ENCODE data around the gene OTOF. TPM values are rescaled to one million over a fixed set of nuclear protein-coding genes. Genes with fewer than 3 reads are reported as not detected.

Gene OTOF
- total RNA-seq, 1 donor from 2014 or later = not detected

DNA sequence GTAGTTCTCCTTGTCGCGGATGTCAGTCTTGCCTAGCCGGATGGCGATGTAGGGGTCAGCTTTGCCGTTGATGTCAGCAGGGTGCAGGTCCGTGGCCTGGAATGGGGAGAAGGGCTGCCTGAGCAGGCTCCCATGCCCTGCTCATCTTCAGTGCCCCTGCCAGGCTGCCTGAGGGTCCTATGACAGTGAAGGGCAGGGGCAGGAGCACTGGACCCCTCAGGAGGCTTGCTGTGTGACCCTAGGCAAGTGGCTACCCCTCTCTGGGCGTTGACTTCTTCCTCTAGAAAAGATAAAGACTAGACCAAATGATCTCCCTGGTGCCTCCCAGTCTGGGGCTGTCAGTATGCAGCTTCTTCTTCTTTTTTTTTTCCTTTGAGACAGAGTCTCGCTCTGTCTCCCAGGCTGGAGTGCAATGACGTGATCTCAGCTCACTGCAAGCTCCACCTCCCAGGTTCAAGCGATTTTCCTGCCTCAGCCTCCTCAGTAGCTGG lies 11.9 kb downstream of the OTOF start:
- no peaks in the 10 kb centered on the region for H3K27me3 Mint-ChIP-seq
- no peak overlapping the region for H3K4me3 Mint-ChIP-seq
- TF ChIP-seq, protein P1, sequence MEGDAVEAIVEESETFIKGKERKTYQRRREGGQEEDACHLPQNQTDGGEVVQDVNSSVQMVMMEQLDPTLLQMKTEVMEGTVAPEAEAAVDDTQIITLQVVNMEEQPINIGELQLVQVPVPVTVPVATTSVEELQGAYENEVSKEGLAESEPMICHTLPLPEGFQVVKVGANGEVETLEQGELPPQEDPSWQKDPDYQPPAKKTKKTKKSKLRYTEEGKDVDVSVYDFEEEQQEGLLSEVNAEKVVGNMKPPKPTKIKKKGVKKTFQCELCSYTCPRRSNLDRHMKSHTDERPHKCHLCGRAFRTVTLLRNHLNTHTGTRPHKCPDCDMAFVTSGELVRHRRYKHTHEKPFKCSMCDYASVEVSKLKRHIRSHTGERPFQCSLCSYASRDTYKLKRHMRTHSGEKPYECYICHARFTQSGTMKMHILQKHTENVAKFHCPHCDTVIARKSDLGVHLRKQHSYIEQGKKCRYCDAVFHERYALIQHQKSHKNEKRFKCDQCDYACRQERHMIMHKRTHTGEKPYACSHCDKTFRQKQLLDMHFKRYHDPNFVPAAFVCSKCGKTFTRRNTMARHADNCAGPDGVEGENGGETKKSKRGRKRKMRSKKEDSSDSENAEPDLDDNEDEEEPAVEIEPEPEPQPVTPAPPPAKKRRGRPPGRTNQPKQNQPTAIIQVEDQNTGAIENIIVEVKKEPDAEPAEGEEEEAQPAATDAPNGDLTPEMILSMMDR (IDR thresholded peaks at IDR 0.05) = no peak
- H3K36me3 Mint-ChIP-seq (ENCODE audit: low read depth) = no peaks in the 10 kb centered on the region
- intact Hi-C loops (cut with micrococcal nuclease) = no loop called here
- ChIA-PET POLR2A (no interaction called here), CTCF (no interaction called here)
- no peaks in the 10 kb centered on the region for H3K4me1 Mint-ChIP-seq
- DNase-seq (no peak), ATAC-seq (ENCODE audit: low read depth) (no peak)
- H3K9me3 Mint-ChIP-seq = peaks cover 16% of the 10 kb centered on the region
- no peak overlapping the region for H3K27ac Mint-ChIP-seq

DNA sequence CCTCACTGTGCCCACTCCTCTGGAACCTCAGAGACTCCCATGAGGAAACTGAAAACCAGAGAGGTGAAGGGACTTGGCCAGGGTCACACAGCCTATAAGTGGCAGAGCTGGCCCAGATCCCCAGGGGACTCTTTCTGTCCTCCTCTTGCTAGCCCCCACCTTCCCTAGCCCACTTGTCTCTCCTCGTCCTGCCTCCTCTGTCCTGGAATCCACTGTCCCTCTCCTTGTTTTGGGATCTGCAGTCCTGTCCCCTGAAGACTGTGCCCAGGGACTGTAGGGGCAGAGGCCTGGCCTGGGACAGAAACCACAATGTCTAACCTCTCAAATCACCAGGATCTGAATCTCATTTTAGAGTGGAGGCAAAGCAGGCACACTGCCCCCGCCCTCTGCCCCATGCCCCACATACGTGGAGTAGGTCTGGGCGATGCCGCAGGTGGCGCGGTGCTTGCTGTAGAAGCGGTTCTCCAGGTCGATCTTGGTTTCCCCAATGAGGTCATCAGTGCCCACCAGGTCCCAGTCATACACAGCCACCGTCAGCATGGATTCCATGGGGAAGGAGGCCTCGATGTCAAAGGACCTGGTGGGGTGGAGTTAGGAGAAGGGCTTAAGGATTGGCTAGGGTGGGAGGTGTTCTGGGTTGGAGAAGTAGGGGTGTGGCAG lies 12.5 kb downstream of the OTOF start:
- H3K9me3 Mint-ChIP-seq = peaks cover 16% of the 10 kb centered on the region
- intact Hi-C loops (cut with micrococcal nuclease) = no loop called here
- DNase-seq (no peak), ATAC-seq (ENCODE audit: low read depth) (no peak)
- no peaks in the 10 kb centered on the region for H3K27me3 Mint-ChIP-seq
- H3K36me3 Mint-ChIP-seq (ENCODE audit: low read depth) = no peaks in the 10 kb centered on the region
- no peaks in the 10 kb centered on the region for H3K4me1 Mint-ChIP-seq
- TF ChIP-seq, protein P1 (IDR thresholded peaks at IDR 0.05) = no peak
- no peak overlapping the region for H3K27ac Mint-ChIP-seq
- H3K4me3 Mint-ChIP-seq = no peak overlapping the region
- ChIA-PET CTCF (no interaction called here), POLR2A (no interaction called here)

DNA sequence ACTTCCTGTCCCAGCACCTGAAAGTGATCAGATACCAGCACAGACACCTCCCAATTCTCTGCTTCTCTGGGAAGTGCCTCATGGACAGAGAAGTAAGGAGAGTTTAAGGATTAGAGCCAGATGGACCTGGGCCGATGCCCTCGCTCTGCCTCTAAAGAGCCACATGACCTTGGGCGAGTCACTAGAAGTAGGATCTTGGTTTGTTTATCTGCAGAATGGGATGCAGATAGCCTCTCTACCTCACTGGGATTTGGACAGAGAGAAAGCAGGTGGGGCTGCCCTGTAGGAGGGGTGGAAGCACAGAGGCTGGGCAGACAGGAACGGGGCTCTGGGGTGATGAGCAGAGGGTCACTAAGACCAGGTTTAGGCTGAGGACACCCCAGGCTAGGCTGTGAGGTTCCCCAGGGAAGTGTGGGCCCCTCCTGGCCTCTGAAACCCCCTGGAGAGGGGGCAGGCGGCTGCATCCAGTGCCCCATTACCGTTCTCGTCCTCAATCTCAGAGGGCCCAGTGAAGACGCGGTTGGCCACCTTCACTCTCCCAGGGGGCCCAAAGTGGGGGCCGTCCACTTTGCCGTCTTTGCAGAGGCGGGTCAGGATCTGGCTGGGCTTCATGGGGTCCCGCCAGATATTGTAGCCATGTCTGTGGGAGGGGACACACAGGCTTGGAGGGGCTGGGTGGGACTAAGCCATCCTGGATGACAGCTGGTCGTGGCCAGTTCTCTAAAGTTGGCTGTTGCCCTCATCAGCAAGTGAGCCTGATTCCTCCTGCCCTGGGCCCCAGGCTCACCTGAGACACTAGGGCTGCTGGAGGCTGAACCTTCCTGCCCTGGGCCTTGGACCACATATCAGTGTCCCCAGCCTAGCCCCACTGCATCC lies 13.3 kb downstream of the OTOF start:
- TF ChIP-seq, protein P1 (IDR thresholded peaks at IDR 0.05) = no peak
- POLR2A ChIA-PET = no interaction called here
- H3K27me3 Mint-ChIP-seq = no peaks in the 10 kb centered on the region
- no peaks in the 10 kb centered on the region for H3K36me3 Mint-ChIP-seq (ENCODE audit: low read depth)
- H3K9me3 Mint-ChIP-seq = peaks cover 11% of the 10 kb centered on the region
- H3K4me3 Mint-ChIP-seq = no peak overlapping the region
- no peak for DNase-seq
- H3K4me1 Mint-ChIP-seq = no peaks in the 10 kb centered on the region
- intact Hi-C loops (cut with micrococcal nuclease) = no loop called here
- CTCF ChIA-PET = no interaction called here
- no peak overlapping the region for H3K27ac Mint-ChIP-seq
- ATAC-seq (ENCODE audit: low read depth) = no peak

DNA sequence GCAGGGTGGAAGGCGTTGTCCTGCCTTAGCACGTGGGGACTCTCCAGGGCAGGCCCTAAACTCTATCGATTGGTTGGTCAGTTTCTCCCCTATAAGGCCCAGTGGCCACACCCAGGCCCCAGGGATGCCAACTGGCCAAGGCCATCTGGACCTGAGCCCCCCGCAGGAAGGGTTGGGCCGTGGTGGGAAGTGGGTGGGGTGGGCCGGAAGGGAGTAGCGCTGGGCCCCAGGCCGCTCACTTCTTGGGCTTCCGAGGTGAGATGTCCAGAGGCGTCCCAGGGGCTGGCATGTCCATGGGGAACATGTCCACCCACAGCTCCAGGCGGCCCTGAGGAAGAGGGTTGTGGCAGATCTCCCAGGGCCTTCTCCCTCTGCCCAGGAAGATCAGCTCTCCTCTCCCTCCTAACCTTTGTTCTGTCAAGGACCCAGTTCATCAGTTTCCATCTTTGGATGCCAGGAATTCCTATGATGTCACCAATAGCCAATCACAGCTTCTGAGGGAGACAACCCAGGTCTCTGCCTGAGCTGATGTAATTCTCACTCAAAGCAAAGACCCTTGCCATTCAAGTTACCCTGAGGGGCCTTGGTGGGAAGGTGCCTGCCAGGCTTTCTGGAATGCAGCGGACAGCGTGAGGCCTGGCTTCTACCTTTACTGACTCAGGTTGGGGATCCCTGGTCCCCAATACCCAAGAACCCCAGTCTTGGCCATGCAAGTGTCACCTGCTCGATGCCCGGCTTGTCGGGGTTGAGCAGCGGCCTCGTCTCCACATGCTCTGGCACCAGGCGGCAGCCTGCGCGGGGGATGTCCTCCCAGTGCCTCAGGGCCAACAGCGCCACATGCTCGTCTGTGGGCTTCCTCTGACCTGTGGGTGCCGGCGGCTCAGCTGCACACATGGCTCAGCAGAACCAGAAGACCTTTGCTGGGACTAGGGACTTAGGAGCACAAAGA lies 14.4 kb downstream of the OTOF start:
- TF ChIP-seq, protein P1 (IDR thresholded peaks at IDR 0.05) = no peak
- ATAC-seq (ENCODE audit: low read depth) = no peak

More for the DNA sequence above, 14.4 kb downstream of the OTOF start:
- no peak for DNase-seq
- Mint-ChIP-seq H3K36me3 (ENCODE audit: low read depth) (no peaks in the 10 kb centered on the region), H3K27ac (no peak overlapping the region), H3K4me3 (no peak overlapping the region), H3K27me3 (no peaks in the 10 kb centered on the region), H3K9me3 (peaks cover 3% of the 10 kb centered on the region), H3K4me1 (no peaks in the 10 kb centered on the region)
- CTCF ChIA-PET = no interaction called here
- POLR2A ChIA-PET = no interaction called here
- intact Hi-C loops (cut with micrococcal nuclease) = no loop called here
